GM19193 (cell line): ENCODE results near the gene IQCM.

Source experiments
- POLR2A ChIP-seq: IDR thresholded peaks from 4 replicates; pipeline ENCODE4 v1.6.1; 2011; ENCODE audit not compliant: insufficient read depth, insufficient read length; ENCODE audit errors: extremely low read depth

The IQCM gene

DNA sequence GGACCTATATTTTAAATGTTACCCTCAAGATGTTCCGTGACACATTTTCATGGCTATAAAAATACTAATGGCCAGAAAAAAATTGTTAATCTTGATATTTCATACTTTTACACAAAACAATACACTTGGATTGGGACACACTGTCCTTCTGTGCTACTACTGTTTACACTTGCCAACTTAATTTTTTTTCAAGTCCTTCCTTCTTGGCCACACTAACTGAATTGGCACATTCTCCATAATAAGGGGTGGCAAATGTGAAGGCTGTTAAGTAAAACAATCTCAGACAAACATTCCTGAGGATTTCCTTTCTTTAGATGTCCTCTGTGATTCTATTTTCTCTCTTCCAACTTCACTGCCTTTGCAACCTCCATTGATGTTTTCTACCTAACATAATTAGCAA, 225.8 kb downstream of the IQCM start:
- no peak for TF ChIP-seq POLR2A

DNA sequence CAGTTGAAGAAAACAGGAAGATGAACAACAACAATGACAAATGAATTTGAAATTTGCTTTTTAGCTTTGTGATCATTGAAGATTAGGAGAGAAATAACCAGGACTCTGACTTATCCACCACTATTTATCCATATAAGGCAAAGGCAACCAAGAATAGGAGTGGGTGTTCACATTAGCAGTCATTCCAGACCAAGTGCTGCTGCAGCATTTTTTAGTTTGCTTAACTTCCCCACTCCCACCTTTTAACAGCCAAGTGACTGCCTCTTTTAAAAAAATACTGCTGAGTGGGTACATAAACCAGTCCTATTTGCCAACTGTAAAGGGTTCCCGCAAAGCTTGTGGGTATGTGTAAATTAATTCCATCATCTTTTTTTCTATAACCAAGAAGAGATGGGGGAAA, 230.9 kb downstream of the IQCM start:
- TF ChIP-seq POLR2A = no peak

DNA sequence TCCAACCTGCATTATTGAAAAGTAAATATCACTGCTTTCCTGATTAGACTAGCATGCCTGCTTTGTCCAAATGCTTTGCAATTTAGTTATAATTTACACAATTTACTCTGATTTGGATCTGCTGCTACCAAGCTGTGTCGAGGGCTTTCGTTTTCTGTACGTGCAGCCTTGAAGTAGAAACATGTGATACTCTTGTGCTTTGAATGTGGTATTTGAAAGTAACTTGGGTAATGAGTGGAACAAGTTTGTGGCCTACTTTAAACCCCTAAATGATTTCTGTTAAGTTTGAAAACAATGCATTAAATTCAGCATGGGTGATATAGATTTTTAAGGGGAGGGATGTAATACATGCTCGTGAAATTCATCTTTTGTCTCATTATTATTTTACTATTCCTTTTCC, 240.7 kb downstream of the IQCM start:
- TF ChIP-seq POLR2A = no peak

DNA sequence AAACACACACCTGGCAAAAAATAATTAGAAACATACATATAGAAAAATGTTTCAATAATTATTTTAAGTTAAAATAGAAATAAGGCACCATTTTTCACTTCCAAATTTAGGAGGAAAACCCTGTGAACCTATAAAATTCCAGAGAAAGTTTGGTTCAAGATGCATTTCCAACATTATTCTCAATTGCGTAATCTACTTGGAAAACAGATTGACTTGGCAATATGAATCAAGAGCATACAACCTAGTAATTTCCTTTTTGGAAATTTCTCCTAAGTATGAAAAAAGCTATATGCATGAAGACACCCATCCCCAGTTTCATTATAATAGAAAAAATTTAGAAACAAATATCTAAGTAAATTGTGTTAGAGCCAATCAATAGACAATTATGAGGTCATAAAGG, 242.9 kb downstream of the IQCM start:
- TF ChIP-seq POLR2A = no peak

DNA sequence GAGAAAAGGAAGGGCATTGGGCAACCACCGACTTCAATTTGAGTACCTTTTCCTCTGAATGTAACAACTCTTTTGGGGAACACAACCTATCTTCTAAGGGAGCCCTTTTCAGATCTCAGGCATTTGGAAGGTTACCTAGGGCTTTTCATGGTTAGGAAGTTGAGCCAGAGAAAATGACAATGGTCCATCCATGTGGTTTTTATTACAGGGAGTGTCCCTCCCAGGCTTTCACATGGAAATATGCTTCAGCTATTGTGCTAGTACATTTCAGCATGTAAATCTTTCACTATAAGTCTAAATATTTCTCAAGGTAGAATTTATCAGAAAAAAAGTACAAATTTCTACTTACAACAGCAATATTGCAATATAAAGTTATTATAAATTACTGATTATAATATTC, 259.8 kb downstream of the IQCM start:
- TF ChIP-seq POLR2A = no peak

DNA sequence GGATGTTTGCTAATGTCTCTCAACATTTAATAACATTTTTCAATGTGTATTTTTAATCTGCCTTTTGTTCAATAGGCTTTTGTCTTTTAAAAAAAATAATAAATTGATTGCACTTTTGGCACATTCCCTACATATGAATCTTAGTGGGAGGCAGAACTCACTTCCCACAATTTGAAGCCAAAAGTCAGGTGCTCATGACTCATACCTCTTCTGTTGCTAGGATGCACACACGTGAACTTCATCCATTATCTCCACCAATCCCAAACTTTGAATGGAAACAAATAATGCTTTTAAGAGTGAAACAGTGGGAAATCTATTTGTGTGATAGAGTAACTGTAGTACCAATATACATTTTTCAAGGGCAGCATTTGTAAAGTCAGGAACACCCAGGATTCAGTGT, 260.5 kb downstream of the IQCM start:
- TF ChIP-seq POLR2A = no peak

DNA sequence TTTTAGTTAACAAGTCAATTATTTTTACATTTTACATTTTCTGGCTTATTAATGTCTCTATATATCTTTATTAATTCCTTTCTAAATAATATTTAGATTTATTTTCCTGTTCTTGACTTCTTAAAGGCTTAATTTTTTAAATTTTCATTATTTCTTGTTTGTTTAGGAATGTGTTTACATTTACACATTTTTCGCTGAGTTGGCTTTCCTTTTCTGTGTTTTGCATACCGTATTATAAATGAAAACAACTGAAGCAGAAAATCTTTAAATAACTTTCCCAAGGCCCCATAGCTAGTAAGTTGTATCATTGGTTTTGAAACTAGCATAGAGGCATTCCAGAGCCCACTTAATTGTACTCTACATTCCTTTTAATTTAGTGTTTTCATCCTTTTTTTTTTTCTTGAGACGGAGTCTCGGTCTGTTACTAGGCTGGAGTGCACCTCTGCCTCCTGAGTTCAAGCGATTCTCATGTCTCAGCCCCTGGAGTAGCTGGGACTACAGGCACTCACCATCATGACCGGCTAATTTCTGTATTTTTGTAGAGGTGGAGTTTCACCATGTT, 261.6 kb downstream of the IQCM start:
- no peak for TF ChIP-seq POLR2A

DNA sequence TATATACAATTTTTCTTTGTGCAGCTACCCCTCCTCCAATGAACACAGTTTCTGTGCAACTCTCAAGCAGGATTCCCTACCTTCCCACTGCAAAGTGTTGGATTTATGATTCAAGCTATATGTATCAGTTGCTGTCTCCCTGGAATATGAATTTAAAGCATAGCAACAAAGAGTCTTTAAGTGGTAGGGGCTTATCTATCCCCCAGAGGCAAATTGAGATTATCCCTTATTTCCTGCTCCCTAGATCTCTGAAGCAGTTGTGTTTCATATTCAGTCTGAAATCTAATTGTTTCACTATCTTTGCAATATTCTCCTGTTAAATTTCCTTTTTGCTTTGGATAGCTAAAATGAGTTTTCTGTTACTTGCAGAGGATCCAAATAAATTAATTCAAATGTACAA, 263.0 kb downstream of the IQCM start:
- no peak for TF ChIP-seq POLR2A

DNA sequence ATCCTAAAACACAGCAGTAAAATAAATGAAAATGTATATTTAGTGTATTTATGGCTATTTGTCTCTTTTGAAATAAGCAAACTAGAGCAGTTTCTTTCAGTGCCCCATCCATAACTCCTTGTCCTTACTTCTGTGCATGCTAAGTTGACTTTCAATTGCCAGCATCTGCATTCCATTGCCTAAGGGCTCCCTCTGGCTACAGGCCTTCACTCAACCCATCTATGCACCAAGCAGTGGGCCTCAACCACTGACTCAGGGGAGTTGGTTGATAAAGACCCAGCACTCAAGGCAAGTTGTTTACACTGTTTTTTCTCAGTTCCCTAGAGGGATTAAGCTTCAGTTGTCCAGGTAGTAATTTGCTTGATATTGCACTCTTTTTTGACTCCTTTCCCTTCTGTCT, 265.7 kb downstream of the IQCM start:
- no peak for TF ChIP-seq POLR2A

DNA sequence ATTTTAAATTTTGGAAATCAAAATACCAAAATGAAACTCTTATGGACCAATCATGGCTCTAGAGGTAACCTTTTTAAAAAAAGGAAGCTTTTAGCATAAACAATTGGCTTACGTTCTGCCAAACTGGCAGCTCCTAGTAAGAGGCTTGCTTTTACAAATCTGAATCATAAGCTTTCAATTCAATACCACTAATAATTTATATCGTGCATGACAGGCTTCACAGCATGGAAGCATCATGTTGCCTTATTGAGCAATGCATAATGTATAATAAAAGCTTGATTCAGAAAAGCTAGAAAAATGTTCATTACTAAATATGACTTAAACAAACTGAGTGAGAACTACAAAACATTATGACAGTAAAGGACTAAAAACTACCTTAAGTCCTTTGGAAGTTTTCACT, 280.9 kb downstream of the IQCM start:
- no peak for TF ChIP-seq POLR2A

DNA sequence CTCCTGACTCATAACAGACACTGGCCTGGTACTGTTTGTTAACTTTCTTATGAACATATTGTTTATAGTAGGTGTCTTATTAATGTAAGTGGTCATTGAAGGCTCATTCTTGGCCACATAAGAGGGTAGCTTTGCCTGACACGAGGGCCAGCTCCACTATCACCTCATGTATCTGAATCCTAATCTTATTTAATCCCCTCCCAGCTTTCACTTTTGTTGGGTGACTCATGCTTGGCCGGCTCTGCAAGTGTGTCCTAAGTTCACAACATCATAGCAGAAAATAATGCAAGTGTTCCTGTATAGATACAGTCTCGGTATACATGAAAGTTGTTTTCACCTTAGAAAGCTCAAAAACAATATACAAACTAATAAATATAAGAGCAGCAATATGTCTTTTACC, 283.8 kb downstream of the IQCM start:
- TF ChIP-seq POLR2A = no peak

DNA sequence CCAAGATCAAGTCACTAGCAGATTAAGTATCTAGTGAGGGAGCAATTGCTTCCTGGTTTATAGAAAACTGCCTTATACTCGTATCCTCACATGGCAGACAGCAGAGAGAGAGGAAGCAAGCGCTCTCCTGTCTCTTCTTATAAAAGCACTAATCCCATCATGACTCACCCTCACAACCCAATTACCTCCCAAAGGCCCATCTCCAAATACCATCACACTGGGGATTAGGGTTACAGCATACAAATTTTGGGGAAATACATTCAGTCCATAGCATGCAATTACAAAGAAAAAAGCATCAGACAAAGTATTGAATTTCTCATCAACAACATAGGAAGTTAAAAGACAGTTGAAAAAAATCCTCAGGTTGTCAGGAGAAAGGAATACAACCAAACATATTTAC, 292.6 kb downstream of the IQCM start:
- TF ChIP-seq POLR2A = no peak

DNA sequence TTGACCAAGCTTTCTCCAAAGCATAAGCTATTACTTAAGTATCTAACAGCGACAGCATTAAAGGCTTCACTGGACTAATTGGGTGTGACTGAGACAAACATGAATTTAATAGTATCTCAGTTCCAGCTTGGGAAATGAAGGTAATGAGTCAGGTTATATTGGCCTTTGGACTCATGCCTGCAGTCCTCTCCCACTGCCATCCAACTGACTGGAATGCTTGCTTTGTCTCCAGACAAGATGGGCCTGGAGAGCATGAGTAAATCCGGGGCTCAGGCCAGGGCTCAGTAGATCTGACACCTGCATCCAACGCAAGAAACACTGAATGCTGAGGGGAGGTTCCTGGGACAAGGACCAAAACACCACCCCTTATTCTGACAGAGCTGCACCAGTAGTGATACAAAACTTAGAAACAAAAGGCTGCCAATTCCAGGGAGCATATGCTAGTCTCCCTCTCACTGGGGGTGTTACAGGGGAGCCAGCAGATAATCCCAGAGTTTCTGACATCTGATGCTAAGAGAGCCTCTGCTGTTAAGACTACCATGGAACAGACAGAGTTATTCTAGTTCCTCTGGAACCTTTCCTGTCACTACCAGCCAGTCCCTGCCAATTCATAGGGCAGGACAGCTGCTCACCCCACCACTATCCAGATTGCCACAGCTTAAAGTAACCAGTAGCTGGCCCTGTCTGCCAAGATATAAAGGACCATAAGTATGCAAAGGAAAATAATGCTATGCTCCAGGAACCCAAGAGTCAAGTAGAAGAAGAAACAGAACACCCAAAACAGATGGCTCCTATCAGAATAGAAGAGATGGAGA, 293.8 kb downstream of the IQCM start:
- no peak for TF ChIP-seq POLR2A

DNA sequence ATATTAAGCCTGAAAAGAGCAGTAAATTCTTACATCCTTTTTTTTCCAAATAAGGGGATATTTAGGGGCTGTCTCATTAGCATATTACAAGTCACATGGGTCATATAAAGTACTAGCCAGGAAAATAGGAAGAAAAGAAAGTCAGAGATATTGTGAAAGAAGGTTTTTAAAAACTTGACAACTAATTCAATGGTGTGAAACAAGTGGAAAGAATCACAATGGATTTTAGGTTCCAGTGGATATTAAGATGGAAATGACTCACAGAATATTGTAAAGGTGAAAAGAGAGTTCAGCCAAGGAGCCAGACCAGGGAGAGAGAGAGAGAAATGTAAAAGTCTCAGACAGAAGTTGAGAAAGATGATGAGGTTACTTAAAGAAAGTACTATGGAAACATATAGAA, 297.2 kb downstream of the IQCM start:
- no peak for TF ChIP-seq POLR2A

DNA sequence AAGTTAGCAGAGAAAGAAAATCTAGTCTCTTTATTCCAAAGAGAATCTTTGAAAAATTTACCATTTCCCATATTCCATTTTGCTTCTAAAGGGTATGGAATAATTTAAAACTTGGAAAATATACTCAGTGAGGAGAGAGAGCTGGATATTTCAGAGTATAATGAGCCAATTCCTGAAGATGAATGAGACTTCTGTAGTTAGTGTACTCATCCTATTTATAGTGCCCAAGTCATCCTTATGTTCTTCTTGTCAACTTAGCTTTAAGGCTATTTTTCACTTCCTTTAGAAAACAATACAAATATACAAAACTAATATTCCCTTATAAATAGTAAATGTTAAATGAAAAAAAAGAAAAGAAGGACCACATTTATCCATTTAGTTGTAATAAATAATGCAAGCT, 302.6 kb downstream of the IQCM start:
- no peak for TF ChIP-seq POLR2A

DNA sequence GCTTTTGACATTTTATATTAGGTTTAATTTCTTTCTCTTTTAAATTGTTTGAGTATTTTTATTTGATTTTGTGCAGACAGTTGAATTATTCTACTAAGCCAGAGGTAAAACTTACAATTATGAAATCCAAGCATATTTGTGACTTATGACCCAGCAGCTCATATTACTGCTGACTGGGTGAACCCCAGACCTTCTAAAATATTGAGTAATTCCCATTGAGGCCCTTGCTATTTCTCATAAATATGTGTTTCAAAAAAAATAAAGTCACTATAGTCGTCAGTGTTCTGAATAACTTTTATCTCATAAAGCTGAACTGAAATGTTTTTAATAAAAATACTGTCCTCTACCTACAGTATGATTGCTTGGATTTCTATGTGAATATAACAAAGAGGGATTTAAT, 303.1 kb downstream of the IQCM start:
- TF ChIP-seq POLR2A = no peak
